Panc1 (cell line): ENCODE data around the gene USP48. TPM values are rescaled to one million over a fixed set of nuclear protein-coding genes. Genes with fewer than 3 reads are reported as not detected.

Experiments used
- ATAC-seq: fragments of 200-7000 bp; cut with Tn5 transposase; 2 replicates; pipeline ENCODE4 v1.9.1; 2020; ENCODE audit warnings: mild to moderate bottlenecking, moderate library complexity
- BruUV-seq: library from RNA; stranded (reverse); fragments of 400-500 nt; replicated peaks from 2 replicates; lab custom pipeline; 2021; lab: Mats Ljungman, UMichigan
- CTCF ChIA-PET: fragments of 300-600 bp; sonication (Branson Sonifier 250); formaldehyde crosslinking; loops from one replicate; lab custom pipeline; 2022; ENCODE audit warnings: antibody characterized with exemption; lab: Charles Lee
- POLR2A ChIA-PET: fragments of 300-600 bp; sonication (Branson Sonifier 250); formaldehyde crosslinking; loops from one replicate; lab custom pipeline; 2022; ENCODE audit warnings: antibody characterized with exemption; lab: Charles Lee
- DNase-seq: peaks from one replicate; pipeline ENCODE4 v3.0.0-alpha.2; 2010; ENCODE audit warnings: low read depth, low spot score
- H3K27ac ChIP-seq: 2 replicates; pipeline ENCODE4 v1.5.1; 2011; ENCODE audit warnings: mild to moderate bottlenecking, low read length, inconsistent platforms
- H3K27me3 ChIP-seq: fragments of 200-500 bp; sonication (Bioruptor generic); 2 replicates; pipeline ENCODE4 v1.6.0; 2014; ENCODE audit warnings: low read length, inconsistent platforms; ENCODE audit not compliant: control insufficient read depth, insufficient read depth
- H3K36me3 ChIP-seq: fragments of 200-500 bp; sonication (Bioruptor generic); 2 replicates; pipeline ENCODE4 v1.5.1; 2014; ENCODE audit warnings: inconsistent platforms, mild to moderate bottlenecking, low read length, moderate library complexity; ENCODE audit not compliant: control insufficient read depth, insufficient read depth
- H3K4me1 ChIP-seq: 2 replicates; pipeline ENCODE4 v1.5.1; 2011; ENCODE audit warnings: inconsistent platforms, mild to moderate bottlenecking, low read length, moderate library complexity; ENCODE audit not compliant: control insufficient read depth, insufficient read depth
- H3K4me3 ChIP-seq, 2 experiments: 2 replicates each; pipeline ENCODE4 v1.5.1; 2011 to 2012; ENCODE audit warnings: low read depth in 2 of 2, low read length in 2 of 2, mild to moderate bottlenecking in 2 of 2, inconsistent platforms in 1 of 2, moderate library complexity in 1 of 2
- H3K9me3 ChIP-seq: fragments of 200-500 bp; sonication (Bioruptor generic); 2 replicates; pipeline ENCODE4 v1.5.1; 2014; ENCODE audit warnings: low read depth, mild to moderate bottlenecking, inconsistent platforms, low read length, moderate library complexity; ENCODE audit not compliant: control insufficient read depth, insufficient read depth
- POLR2AphosphoS5 ChIP-seq: IDR thresholded peaks from 2 replicates; pipeline ENCODE4 v1.6.1; 2012; ENCODE audit warnings: mild to moderate bottlenecking, low read depth, low read length, moderate library complexity
- REST ChIP-seq, 2 experiments: IDR thresholded peaks; 2 replicates each; pipeline ENCODE4 v1.6.1; 2011 to 2012; ENCODE audit warnings: low read depth in 2 of 2, control low read depth in 1 of 2, low read length in 1 of 2, mild to moderate bottlenecking in 1 of 2, moderate library complexity in 1 of 2; ENCODE audit not compliant: insufficient read depth in 1 of 2
- SIN3A ChIP-seq: IDR thresholded peaks from 2 replicates; pipeline ENCODE4 v1.6.1; 2012; ENCODE audit warnings: low read depth, mild to moderate bottlenecking, low read length, moderate library complexity, borderline replicate concordance; ENCODE audit not compliant: insufficient read depth
- TCF7L2 ChIP-seq: IDR thresholded peaks from 2 replicates; pipeline ENCODE4 v1.6.1; 2011; ENCODE audit warnings: mild to moderate bottlenecking, low read depth, low read length, inconsistent platforms
- in situ Hi-C: cut with HindIII; loops from 2 replicates; pipeline ENCODE4 v1.10.0; 2016; ENCODE audit warnings: low sequenced_read_pairs, low pct_unique_long_range_greater_than_20kb
- intact Hi-C: fragments of 100-400 bp; cut with micrococcal nuclease; formaldehyde crosslinking; loops from one replicate; pipeline ENCODE4 v1.10.0; 2022; ENCODE audit not compliant: unreplicated experiment
- total RNA-seq: library from RNA; stranded (reverse); gene quantifications from one replicate; pipeline ENCODE4 v1.2.1, GENCODE V29; 2021; ENCODE audit not compliant: unreplicated experiment
- TF ChIP-seq, protein P1 (sequence below): fragments of 450-650 bp; IDR thresholded peaks from 2 replicates; pipeline ENCODE4 v1.5.1; 2017; ENCODE audit warnings: mild to moderate bottlenecking

Gene USP48
- total RNA-seq, 1 experiment from 2014 or later, result 71.6 TPM

DNA sequence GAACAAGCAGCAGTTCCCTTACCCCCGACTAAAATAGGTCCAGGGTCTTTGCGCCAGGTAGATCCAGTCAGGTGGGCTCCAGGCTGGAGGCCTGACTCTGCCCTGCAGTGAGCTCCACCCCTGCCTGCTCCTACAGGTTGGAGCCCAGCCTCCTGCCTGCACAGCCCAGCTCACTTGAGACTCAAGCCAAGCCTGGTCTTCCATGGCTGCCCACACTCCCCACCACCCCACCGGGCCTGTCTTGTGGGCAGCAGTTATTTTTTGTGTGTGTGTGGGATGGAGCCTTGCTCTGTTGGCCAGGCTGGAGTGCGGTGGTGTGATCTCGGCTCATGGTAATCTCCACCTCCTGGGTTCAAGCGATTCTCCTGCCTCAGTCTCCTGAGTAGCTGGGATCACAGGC is 142.3 kb downstream of the USP48 start:
- in situ Hi-C loops, result no loop called here
- no peak for ATAC-seq
- Histone ChIP-seq H3K9me3 (no peaks in the 10 kb centered on the region), H3K4me3 (no peak overlapping the region), H3K27me3 (no peaks in the 10 kb centered on the region), H3K27ac (no peak overlapping the region), H3K36me3 (no peaks in the 10 kb centered on the region), H3K4me1 (peaks cover 10% of the 10 kb centered on the region; the same call in 1 of the 2 replicates)
- intact Hi-C loops, result no loop called here
- CTCF ChIA-PET, result no interaction called here
- POLR2A ChIA-PET, result no interaction called here
- DNase-seq, result no peak
- TF ChIP-seq REST (IDR thresholded peaks at IDR 0.05; ENCODE audit: insufficient read depth in 1 of 2, low read depth in 2 of 2, low read length in 1 of 2) (no peak), SIN3A (no peak), POLR2AphosphoS5 (no peak), TCF7L2 (no peak)
- TF ChIP-seq, protein P1, sequence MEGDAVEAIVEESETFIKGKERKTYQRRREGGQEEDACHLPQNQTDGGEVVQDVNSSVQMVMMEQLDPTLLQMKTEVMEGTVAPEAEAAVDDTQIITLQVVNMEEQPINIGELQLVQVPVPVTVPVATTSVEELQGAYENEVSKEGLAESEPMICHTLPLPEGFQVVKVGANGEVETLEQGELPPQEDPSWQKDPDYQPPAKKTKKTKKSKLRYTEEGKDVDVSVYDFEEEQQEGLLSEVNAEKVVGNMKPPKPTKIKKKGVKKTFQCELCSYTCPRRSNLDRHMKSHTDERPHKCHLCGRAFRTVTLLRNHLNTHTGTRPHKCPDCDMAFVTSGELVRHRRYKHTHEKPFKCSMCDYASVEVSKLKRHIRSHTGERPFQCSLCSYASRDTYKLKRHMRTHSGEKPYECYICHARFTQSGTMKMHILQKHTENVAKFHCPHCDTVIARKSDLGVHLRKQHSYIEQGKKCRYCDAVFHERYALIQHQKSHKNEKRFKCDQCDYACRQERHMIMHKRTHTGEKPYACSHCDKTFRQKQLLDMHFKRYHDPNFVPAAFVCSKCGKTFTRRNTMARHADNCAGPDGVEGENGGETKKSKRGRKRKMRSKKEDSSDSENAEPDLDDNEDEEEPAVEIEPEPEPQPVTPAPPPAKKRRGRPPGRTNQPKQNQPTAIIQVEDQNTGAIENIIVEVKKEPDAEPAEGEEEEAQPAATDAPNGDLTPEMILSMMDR, result no peak
- no TSS peak for BruUV-seq

GRCh38 chr1:21639594-21640041 is 143.3 kb downstream of the USP48 start:
- no TSS peak for BruUV-seq
- in situ Hi-C loops (no loop called here), intact Hi-C loops (no loop called here)
- no peak for TF ChIP-seq POLR2AphosphoS5
- TF ChIP-seq SIN3A, result no peak
- TF ChIP-seq, protein P1, result no peak
- no peak for TF ChIP-seq REST (IDR thresholded peaks at IDR 0.05; ENCODE audit: insufficient read depth in 1 of 2, low read depth in 2 of 2, low read length in 1 of 2)
- TF ChIP-seq TCF7L2, result no peak
- POLR2A ChIA-PET, result no interaction called here
- no peaks in the 10 kb centered on the region for H3K9me3 ChIP-seq
- H3K4me3 ChIP-seq, result no peak overlapping the region
- CTCF ChIA-PET, result no interaction called here
- peaks cover 14% of the 10 kb centered on the region; the same call in 1 of the 2 replicates for H3K4me1 ChIP-seq
- no peaks in the 10 kb centered on the region for H3K27me3 ChIP-seq
- no peak for ATAC-seq
- no peaks in the 10 kb centered on the region for H3K36me3 ChIP-seq
- no peak overlapping the region for H3K27ac ChIP-seq
- no peak for DNase-seq
